Stimulated activated CD4-positive, alpha-beta T cell treated with anti-CD3 and anti-CD28 coated beads, Interleukin-4, amount 100 ng/mL, for 4 hours (primary cell): Measurements from ENCODE around the gene MGRN1.

ENCODE experiments used
- DNase-seq, 2 experiments: peaks; one replicate each; pipeline ENCODE4 v3.0.0-alpha.2; 2020

MGRN1 gene

GRCh38 chr16:4689864-4690704 is 65.5 kb downstream of the MGRN1 start:
- no peak for DNase-seq

- no peak for DNase-seq
These were observed 66.5 kb downstream of the MGRN1 start for GRCh38 chr16:4690946-4691665.

GRCh38 chr16:4691666-4692412 is 67.2 kb downstream of the MGRN1 start:
- DNase-seq: no peak

GRCh38 chr16:4692460-4693295 is 68.1 kb downstream of the MGRN1 start:
- no peak for DNase-seq

GRCh38 chr16:4693296-4693955 is 68.8 kb downstream of the MGRN1 start, which contains the start of gene NUDT16L1:
Gene NUDT16L1 (plus strand): TSS chr16:4693562. CDS start chr16:4693727, 165 bp downstream.
- peak; percentile 96 for DNase-seq

- DNase-seq: peak; percentile 34 to 52
These were observed 69.5 kb downstream of the MGRN1 start for GRCh38 chr16:4693956-4694641.

- no peak for DNase-seq
These were observed 70.2 kb downstream of the MGRN1 start for GRCh38 chr16:4694642-4695451.

GRCh38 chr16:4695473-4696171 is 71.0 kb downstream of the MGRN1 start:
- no peak for DNase-seq

GRCh38 chr16:4696172-4696904 is 71.7 kb downstream of the MGRN1 start:
- DNase-seq: no peak

GRCh38 chr16:4696905-4697847 is 72.5 kb downstream of the MGRN1 start:
- DNase-seq: no peak

GRCh38 chr16:4697848-4698291 is 73.2 kb downstream of the MGRN1 start:
- DNase-seq: no peak

GRCh38 chr16:4698321-4699045 is 73.9 kb downstream of the MGRN1 start:
- DNase-seq: no peak

GRCh38 chr16:4699046-4699556 is 74.5 kb downstream of the MGRN1 start:
- DNase-seq: no peak

GRCh38 chr16:4700380-4700996 is 75.9 kb downstream of the MGRN1 start:
- DNase-seq: no peak

- no peak for DNase-seq
These were observed 76.5 kb downstream of the MGRN1 start for GRCh38 chr16:4700997-4701743.
